Activated CD8-positive, alpha-beta memory T cell treated with anti-CD3 and anti-CD28 coated beads, Interleukin-2, amount 50 U/mL, for 24 hours (primary cell): ENCODE results near the gene SPOP.
"Not testable (repeated sequence)": the region's sequence is repeated elsewhere in the genome, so short reads cannot be mapped to it uniquely, and the experiment has no call there.

Source experiments
- DNase-seq: peaks from one replicate; pipeline ENCODE4 v3.0.0-alpha.2; 2020; ENCODE audit errors: extremely low read depth

The SPOP gene

DNA sequence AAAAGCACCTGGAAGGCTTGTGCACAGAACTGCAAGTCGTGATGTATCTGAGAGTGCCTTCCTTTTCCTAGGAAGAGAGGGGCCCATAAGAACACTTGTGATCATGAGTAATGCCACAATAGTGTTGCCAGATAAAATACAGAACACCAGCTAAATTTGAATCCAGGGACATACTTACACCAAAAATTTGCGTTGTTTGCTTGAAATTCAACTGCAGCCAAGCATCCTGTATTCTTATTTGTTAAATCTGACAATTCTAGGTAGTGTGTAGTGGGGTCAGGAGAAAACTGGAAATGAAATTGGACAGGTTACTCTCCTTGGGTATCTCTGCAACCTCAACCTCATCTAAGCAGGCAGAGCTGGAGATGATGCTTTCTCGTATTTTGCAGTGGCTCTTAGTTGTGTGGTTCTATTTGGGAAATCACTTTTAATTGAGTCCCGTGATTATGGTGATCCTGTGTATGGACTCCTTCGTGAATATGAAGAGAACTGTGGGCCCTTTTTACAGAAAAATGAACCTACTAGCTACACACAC, 17.9 kb upstream of the SPOP start:
- DNase-seq, result no peak

DNA sequence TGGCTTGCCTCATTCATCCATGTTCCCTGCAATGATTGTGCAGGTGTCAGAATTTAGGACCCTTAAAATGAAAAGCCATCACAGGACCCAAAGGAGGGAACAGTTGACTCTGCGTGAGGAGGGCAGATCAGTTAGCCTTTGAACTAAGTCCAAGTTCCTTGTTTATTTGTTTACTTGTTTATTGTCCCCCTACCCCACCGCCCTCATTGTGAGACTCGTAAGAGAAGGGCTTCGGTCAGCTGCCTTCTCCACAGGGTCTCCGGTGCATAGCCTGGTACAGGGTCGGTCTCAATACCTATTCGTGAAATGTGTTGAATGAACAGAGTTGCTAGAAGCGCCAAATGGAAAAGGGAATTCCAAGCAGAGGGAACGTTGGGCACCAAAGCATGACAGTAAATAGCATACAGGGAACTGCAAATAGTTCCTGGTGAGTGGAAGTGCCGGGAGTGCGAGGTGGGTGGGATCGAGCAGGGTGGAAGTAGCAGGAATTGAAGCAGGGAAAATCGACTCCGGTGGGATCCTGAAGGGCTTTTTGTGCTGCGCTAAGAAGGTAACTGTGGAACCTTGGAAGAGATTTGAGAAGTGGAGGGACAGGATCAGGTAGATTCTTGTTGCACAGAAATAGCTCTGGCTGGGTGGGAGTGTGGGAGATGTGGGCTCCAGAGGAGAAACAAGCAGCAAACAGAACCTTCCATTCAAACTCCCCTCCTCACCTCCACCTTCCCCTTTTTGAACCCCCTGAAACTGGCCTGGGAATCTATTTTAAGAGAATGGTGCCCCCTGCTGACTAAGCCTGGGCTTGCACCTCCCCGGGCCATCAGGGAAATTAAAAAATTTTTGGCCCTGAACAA, 17.2 kb upstream of the SPOP start:
- DNase-seq, result no peak

DNA sequence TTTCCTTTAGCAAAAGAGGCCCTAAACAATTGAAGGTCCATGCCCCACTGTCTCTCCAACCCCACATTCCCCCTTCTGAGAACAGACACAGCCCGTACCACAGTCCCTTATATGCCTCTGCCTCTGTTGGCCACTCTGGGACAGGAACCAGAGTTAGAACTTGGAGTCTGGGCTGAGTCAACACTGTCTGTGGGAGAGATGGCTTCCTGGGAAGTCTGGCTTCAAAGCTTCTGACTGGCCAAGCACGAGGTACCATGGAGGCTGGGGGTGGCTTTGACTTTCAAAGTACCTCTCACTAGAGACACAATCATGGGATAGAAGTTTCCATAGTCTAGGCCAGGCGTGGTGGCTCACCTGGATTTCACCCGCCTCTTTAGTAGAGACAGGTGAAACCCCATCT, 14.9 kb upstream of the SPOP start:
- DNase-seq, result no peak

DNA sequence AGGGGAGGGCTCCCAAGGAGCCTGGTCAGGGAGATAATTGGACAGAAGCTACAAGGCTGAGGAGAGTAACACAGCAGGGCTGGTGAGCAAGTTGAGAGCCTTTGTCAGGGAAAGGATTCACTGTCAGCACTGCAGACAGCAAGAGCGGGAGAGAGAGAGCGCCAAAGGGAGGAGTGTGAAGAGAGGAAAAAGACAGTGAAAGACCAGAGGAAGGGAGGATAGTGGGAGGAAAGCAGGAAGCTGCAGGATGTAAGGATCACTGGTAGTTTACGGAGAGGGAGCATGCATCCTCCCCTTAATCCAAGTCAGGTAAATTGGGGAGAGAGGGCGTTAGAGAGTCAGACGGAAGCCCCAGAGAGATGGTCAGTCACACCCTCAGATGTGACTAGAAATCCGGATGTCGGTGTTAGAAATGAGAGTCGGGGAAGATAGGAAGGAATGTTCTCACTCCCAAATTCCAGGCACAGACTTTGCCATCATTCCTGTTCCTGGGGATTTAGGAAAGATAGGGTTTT, 13.8 kb upstream of the SPOP start:
- no peak for DNase-seq

DNA sequence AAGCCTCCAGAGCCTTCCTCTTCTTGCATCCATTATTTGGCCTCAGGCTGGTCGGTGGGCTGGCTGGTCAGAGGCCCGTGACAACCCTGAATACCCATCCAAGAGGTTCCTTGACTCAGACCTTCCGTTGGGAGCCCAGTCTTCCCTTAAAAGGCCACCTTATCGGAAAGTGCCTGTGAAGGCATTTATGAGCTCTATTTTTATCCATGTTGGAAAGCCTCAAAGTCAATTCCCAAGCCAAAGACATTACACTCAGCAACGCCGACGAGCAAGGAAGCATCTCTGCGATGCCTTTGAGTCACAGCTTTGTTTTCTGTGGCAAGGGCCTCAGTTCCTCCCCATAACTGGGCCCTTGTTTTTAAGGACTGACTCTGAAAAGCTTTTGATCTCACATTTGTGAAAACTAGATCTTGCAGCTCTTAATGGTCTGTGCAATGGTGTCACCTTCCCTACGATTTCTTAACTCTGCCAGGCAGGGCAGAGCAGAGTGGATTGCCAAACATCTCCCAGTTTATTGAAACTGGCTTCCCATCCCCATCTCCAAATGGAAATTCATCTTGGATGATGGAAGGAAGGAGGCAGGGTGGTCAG, 13.3 kb upstream of the SPOP start:
- DNase-seq, result no peak

DNA sequence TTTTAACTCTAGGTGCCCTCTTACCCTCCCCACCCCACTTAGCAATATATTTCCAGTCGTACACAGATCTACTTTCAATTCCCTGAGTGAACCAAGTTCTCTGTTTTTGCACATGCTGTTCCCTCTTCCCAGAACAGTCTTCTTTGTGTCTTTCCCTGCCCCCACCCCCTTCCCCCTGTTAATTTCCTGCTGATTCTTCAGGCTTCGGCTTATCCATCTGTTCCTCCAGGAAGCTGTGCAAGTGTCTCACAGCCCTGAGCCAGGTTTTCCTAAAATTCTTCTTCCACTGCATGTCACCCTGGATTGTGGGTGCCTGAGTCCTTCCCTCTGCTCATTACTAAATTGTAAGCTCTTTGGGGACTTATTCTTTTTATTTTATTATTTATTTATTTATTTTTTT, 12.4 kb upstream of the SPOP start:
- DNase-seq, result no peak

DNA sequence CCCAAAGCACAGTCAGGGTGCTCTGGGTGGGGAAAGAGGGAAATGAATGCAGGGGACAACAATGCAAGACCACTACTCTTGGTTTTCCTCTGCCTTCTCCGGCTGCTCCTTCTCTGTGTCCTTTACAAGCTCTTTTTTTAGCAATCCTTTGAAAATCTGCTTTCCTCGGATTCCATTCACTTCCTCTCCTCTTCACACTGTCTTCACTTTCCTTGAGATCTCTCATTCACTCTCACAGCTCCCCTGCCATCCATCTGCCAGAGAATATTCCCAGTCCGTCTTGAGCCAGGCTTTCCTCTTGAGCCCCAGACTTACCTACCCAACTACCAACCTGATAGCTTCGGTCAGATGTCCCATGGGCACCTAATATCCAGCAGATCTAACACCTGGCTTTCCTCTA, 11.0 kb upstream of the SPOP start:
- no peak for DNase-seq

DNA sequence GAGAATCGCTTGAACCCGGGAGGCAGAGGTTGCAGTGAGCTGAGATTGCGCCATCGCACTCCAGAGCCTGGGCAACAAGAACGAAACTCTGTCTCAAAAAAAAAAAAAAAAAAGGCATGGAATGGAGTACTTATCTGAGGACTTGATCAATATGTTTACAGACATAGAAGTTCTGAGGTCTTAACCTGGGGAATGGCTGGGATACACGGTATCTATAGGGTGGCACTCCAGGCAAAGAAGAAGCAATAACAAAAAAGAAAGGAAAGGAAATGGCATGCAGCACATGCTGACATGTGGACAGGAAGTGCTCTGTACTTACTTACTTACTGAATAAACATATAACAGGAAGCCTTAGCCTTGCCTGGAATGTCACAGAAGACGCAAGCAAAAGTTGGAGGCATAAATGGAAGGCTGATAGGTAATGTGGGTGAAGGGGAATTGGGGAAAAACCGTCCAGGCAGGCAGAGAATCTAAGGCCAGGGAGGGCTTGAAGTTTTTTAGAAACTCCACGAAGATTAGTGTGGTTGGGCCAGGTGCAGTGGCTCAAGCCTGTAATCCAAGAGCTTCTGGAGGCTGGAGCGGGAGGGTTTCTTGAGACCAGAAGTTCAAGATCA, 10.1 kb upstream of the SPOP start:
- DNase-seq, result no peak

DNA sequence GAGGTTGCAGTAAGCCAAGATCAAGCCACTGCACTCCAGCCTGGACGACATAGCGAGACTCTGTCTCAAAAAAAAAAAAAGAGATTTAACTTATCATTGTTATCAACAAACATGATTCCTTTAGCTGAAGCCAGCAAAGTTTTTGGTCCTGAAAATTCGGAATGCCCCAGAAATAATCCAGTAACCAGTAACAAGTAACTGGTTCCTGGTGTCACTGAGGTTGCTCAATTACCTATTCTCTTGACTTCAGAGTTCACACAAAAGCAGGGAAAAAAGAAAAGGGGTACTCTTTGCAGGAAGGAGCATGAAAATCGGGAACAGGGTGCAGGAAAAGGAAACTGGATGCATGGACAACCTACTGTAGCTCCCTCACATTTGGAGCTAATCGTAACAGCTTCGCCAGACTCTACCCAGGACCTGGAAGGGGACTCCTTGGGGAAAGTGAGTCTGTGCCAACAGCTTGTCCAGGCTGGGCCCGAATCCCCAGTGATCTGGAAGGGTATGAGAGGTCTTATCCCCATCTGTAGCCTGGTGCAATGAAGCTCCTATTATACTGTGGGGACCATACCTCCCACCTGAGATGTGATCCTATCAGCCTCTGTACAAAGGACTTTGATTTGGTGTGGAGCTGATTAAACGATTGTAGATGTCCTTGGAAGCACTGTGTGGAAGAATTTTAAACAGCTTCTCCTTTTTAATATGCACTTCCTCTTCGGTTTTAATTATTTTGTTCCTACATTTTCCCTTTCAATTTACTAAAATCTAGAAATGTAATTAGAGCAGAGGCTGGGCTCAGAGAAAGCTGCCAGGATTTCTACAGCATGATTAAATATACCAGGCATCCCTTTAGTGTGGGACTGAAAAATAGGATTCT, 3.4 kb upstream of the SPOP start:
- DNase-seq, result no peak

DNA sequence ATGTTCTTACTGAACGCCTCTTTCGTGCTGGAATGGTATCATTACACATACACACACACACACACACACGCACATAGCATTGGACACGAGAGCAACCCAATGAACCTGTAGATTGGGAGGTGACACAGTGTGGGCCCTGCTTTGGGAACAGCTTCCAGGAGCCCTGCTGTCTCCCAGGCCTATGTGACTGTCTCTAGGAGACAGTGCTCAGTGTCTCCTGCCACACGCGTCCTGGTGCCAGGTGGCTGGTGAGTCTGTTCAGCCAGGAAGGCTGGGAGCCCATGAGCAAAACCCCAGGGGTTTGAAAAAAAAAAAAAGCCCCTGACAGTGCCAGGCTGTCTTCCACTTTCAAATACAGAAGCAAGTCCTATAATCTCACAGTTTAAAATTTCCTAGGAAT, 2.4 kb upstream of the SPOP start:
- DNase-seq, result no peak

DNA sequence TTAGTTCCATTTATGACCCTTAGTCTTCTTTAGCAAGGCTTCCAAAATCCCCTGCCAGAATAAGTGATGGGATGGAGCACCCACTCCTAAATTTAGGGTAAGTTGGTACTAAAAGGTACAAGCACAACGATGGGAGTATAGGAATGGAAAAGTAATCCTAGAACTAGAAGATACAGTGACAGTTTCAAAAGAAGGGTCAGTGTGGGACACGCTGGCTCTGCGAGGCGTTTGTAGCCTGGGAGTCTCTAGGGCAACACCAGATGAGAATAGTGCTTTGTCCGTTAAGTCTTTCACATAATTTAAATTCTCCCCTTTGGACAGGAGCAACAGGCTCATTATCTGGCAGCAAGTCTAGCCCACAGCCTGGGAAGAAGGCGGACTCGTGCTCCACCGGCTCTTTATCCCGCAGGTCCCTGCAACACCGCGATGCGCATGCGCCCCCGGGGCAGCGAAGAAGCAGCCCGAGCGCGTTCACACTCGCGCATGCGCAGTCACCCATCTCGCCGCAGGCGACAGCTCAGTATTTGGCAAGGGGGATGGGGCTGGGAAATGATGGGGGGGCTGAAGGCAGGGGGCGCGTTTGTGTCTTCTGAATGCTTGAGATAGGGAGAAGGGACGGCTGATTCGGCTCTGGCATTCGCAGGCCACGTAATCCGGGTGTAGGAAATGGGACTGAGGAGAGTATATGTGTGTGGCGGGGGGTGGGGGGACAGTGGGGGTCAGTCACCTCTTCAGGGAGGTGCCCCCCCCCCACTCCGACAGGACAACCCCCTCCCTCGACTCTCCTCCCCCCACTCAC, 564 bp downstream of the SPOP start:
- peak; percentile 88 for DNase-seq

DNA sequence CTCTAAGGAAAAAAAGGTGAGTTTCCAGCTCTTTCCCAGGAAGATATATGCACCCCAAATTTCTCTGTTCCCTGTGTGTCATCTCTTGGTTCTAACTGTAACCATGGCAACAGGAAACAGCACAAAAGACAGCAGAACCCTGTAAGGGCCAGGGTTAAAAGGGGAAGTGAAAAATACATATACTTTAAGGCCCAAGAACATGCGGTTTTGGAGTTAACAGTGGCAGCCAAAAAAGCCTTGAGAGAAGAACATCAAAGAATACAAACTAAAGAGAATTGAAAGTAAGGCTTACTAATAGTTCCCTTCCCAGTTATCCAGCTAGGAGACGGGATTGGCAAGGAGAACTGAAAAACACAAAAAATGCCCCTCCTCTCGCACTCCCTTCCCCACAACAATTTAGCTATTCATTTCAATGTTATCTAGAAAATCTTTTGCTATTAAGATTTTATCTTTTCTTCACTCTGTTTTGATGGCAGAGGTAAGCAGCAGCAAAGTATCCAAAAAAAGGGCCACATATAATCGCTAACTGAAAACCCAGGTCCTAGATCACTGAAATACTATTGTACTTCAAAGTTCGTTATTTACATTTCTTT, 1.5 kb downstream of the SPOP start:
- no peak for DNase-seq

DNA sequence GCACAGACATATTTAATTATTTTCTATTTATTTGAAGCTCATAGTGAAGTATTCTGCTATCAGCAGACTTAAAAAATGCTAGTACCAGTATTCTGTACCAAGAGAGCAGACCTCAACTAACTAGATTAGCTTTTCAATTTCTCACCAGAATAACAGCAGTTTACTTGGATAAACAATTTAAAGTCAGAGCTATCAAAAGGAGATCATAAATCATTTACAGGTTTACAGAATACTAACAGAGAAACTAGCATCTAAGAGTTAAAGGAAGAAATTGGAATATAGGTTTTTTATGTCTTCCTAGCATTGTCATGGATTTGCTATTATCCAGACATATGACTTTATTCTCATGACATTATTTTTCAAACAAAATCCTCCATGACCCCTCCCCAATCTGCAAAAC, 3.4 kb downstream of the SPOP start:
- DNase-seq, result no peak

DNA sequence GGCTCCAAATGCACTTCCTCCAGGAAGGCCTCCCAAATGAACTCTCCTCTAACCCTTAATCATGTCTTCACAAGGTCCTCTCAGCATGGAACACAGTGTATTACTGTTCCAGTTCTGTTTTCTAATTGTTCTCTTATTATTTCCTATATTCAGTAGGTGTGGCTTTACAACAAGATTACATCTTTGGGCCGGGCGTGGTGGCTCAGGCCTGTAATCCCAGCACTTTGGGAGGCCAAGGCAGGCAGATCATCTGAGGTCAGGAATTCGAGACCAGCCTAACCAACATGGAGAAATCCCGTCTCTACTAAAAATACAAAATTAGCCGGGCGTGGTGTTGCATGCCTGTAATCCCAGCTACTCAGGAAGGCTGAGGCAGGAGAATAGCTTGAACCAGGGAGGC, 4.2 kb downstream of the SPOP start:
- not testable (repeated sequence) for DNase-seq

DNA sequence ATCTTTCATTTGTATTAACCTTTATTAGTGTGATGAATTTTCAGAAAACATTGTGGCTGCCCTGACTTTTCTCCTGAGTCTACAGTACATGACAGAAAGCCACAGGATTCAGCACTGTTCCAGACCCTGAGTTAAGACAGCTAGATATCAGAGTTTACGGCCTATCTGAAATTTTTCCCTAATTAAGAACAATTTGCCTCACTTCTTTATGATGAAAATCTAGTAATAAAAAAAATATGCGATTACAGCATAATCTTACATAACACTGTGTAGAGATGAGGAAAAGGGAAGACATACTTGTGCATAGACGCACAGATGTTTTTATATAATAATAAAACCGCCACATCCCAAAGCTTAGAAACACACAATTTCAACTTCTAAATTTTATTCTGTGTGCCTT, 7.3 kb downstream of the SPOP start:
- no peak for DNase-seq

DNA sequence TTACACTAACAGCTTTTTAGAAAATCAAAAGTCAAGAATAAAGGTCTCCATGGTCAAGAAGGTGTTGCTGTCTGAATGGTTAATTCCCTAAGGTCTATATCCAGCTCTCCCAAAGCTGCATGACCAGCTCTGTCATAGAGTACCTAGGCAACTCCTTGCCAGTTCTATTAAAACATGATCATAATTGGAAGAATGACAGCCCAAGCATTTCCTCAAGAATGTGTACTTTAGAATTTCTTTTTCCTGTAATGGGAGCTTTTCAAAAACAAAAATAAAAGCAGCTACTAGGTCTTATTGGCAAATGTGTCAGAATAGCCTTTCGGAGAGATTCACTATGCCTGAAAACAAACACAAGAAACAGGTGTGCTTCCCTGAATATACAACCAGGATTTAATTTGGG, 7.9 kb downstream of the SPOP start:
- no peak for DNase-seq

DNA sequence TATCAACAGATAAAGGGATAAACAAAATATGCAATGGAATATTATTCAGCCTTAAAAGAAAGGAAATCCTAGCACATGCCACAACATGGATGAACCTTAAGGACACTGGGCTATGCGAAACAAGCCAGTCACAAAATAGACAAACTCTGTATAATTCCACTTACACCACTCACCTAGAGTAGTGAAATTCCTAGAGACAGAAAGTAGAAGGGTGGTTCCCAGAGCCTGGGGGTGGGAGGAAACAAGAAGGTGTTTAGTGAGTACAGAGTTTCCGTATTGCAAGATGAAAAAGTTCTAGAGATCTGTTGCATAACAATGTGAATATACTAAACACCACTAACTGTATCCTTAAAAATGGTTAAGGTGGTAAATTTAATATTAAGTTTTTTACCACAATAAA, 10.0 kb downstream of the SPOP start:
- DNase-seq, result no peak

DNA sequence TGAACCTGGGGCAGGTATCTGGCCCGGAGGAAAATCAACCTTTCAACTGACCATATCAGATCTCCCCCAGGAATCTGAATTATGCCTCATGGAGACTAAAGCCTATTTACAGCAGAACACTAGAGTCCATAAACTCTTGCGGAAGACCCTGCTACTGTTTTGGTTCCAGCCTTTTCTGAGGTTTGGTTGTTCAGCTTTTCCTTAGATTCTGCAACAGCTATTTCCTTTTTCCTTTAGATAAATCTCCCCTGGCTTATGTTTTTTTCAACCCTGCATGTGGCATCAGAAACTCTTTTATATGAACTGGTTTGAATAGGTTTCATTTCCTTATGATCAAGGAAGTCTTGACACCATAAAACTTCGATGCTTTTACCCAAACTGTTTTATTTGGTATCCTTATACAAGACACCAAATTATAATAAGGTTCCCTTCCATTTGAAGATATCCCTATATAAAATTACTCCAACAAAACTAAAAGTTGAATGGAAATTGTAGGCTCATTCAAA, 13.1 kb downstream of the SPOP start:
- no peak for DNase-seq

DNA sequence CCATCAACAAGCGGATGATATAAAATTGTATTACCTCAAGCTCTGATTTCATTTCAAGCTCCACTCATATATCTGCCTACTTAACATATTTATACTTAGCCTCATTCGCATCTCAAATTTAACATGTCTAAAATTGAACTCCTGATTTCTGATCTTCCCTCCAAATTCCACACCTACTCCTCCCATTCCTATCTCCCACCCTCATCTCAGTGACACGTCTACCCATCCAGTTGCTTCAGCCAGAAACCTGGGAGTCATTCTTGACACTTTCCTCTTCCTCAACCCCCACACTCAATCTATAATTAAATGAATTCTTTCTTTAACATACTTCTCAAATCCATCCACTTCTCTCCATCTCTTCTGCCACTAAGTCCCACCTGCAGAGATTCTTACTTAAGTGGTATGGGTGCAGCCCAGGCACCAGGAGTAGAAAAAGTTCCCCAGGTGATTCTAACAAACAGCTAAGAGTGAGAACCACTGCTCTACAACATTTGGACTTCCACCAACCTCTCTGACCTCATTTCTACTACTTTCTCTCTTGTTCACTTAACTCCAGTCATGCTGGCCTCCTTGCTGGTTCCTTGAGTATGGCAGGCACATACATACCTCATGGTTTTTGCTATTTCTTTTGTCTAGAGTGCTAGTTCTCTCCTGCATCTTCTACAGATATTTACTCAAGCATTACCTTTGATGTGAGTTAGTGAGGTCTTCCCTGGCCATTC, 18.1 kb downstream of the SPOP start:
- no peak for DNase-seq

DNA sequence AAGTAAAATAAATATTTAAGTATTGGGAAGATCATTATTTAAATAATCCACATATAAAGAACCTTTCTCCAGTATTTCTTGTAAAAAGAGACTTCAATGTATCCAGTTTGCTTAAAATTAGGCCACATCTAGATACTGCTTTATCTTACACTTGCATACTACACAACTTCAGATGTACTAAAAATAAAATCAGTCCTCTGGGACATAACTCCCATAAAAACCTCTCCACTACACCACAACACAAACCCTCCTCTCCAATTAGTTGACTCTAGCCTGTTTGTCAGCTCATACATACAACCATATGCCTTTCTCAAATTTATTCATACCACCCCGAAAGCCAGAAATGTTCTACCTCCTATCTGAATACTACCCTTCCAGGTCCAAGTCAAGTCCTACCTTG, 21.6 kb downstream of the SPOP start:
- no peak for DNase-seq
